ENCODE data around the gene KLRG1. TPM values are rescaled to one million over a fixed set of nuclear protein-coding genes. Genes with fewer than 3 reads are reported as not detected.

The KLRG1 gene
- total RNA-seq, 1 experiment from 2014 or later, result 1.7 TPM

DNA sequence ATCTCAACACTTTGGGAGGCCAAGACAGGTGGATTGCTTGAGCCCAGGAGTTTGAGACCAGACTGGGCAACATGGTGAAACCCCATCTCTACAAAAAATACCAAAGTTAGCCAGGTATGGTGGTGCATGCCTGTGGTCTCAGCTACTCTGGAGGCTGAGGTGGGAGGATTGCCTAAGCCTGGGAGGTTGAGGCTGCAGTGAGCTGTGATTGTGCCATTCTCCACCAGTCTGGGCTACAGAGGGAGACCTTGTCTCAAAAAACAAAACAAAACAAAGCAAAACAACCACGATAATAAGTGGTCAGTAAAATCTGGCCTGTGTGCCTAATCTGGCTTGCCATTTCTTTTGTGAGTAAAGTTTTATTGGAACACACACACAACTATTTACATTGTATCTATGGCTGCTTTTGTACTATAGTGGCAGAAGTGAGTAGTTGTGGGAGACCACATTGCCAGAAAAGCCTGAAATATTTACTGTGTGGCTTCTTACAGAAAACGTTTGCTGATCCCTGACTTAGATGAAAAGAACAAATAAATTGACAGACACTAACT is 19.4 kb upstream of the KLRG1 start:
- Mint-ChIP-seq H3K27ac (ENCODE audit: low read depth, unreplicated experiment) (no peak overlapping the region), H3K4me3 (ENCODE audit: unreplicated experiment) (no peak overlapping the region), H3K4me1 (ENCODE audit: insufficient read depth, unreplicated experiment) (no peaks in the 10 kb centered on the region), H3K9me3 (ENCODE audit: unreplicated experiment) (peaks cover 21% of the 10 kb centered on the region), H3K36me3 (ENCODE audit: insufficient read depth, unreplicated experiment) (no peaks in the 10 kb centered on the region), H3K27me3 (ENCODE audit: insufficient read depth, unreplicated experiment) (no peaks in the 10 kb centered on the region)
- intact Hi-C loops (cut with micrococcal nuclease), result no loop called here
- DNase-seq (ENCODE audit: unreplicated experiment), result no peak
- no TSS peak for BruUV-seq (replicated peaks)
- ChIA-PET POLR2A (interaction anchor here (0.7 kb wide), 1 partner anchor 19 kb away, joined by 3 read pairs; no protein-coding TSS in a partner anchor), CTCF (no interaction called here)
- TF ChIP-seq, protein P1, sequence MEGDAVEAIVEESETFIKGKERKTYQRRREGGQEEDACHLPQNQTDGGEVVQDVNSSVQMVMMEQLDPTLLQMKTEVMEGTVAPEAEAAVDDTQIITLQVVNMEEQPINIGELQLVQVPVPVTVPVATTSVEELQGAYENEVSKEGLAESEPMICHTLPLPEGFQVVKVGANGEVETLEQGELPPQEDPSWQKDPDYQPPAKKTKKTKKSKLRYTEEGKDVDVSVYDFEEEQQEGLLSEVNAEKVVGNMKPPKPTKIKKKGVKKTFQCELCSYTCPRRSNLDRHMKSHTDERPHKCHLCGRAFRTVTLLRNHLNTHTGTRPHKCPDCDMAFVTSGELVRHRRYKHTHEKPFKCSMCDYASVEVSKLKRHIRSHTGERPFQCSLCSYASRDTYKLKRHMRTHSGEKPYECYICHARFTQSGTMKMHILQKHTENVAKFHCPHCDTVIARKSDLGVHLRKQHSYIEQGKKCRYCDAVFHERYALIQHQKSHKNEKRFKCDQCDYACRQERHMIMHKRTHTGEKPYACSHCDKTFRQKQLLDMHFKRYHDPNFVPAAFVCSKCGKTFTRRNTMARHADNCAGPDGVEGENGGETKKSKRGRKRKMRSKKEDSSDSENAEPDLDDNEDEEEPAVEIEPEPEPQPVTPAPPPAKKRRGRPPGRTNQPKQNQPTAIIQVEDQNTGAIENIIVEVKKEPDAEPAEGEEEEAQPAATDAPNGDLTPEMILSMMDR (IDR thresholded peaks at IDR 0.05; ENCODE audit: unreplicated experiment), result no peak

GRCh38 chr12:8970432-8970831 is 18.9 kb upstream of the KLRG1 start:
- ChIA-PET POLR2A (no interaction called here), CTCF (no interaction called here)
- Mint-ChIP-seq H3K4me1 (ENCODE audit: insufficient read depth, unreplicated experiment) (no peaks in the 10 kb centered on the region), H3K4me3 (ENCODE audit: unreplicated experiment) (no peak overlapping the region), H3K9me3 (ENCODE audit: unreplicated experiment) (peaks cover 21% of the 10 kb centered on the region), H3K27me3 (ENCODE audit: insufficient read depth, unreplicated experiment) (no peaks in the 10 kb centered on the region), H3K27ac (ENCODE audit: low read depth, unreplicated experiment) (no peak overlapping the region), H3K36me3 (ENCODE audit: insufficient read depth, unreplicated experiment) (no peaks in the 10 kb centered on the region)
- DNase-seq (ENCODE audit: unreplicated experiment), result no peak
- TF ChIP-seq, protein P1 (IDR thresholded peaks at IDR 0.05; ENCODE audit: unreplicated experiment), result no peak
- no TSS peak for BruUV-seq (replicated peaks)
- intact Hi-C loops (cut with micrococcal nuclease), result no loop called here

GRCh38 chr12:8980137-8980536 is 9.2 kb upstream of the KLRG1 start:
- Mint-ChIP-seq H3K9me3 (ENCODE audit: unreplicated experiment) (no peaks in the 10 kb centered on the region), H3K4me1 (ENCODE audit: insufficient read depth, unreplicated experiment) (no peaks in the 10 kb centered on the region), H3K4me3 (ENCODE audit: unreplicated experiment) (no peak overlapping the region), H3K27me3 (ENCODE audit: insufficient read depth, unreplicated experiment) (no peaks in the 10 kb centered on the region), H3K27ac (ENCODE audit: low read depth, unreplicated experiment) (no peak overlapping the region), H3K36me3 (ENCODE audit: insufficient read depth, unreplicated experiment) (no peaks in the 10 kb centered on the region)
- no peak for DNase-seq (ENCODE audit: unreplicated experiment)
- no TSS peak for BruUV-seq (replicated peaks)
- intact Hi-C loops (cut with micrococcal nuclease), result no loop called here
- CTCF ChIA-PET, result interaction anchor here (1.2 kb wide), 1 partner anchor 69 kb away, joined by 3 read pairs; no protein-coding TSS in a partner anchor
- TF ChIP-seq, protein P1 (IDR thresholded peaks at IDR 0.05; ENCODE audit: unreplicated experiment), result no peak
- POLR2A ChIA-PET, result no interaction called here

DNA sequence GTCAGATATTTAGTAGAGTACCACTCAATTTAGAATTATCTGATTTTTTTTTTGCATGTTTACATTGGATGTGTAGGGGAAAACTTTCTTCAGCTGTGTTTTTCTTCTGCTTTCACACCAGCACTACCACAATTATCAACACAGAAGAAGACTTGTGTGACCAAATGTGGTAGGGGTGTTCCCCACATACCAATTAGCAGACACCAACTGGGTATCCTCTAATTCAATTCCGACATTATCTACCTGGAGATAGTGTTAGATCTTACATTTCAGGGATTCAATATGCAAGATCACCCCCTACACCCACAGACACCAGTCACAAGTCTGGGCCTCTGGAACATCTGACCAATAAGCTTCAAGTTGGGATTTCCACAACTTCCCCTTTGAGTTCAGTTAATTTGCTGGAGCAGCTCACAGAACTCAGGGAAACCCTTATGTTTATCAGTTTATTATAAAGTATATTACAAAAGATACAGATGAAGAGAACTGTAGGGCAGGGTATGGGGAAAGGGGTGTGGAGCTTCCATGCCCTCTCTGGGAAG is 4.1 kb upstream of the KLRG1 start:
- no peak for DNase-seq (ENCODE audit: unreplicated experiment)
- TF ChIP-seq, protein P1 (IDR thresholded peaks at IDR 0.05; ENCODE audit: unreplicated experiment), result no peak
- ChIA-PET CTCF (interaction anchor here (0.6 kb wide), 1 partner anchor 34 kb away, joined by 3 read pairs; no protein-coding TSS in a partner anchor), POLR2A (no interaction called here)
- Mint-ChIP-seq H3K4me1 (ENCODE audit: insufficient read depth, unreplicated experiment) (no peaks in the 10 kb centered on the region), H3K27ac (ENCODE audit: low read depth, unreplicated experiment) (no peak overlapping the region), H3K36me3 (ENCODE audit: insufficient read depth, unreplicated experiment) (no peaks in the 10 kb centered on the region), H3K9me3 (ENCODE audit: unreplicated experiment) (no peaks in the 10 kb centered on the region), H3K4me3 (ENCODE audit: unreplicated experiment) (no peak overlapping the region), H3K27me3 (ENCODE audit: insufficient read depth, unreplicated experiment) (no peaks in the 10 kb centered on the region)
- intact Hi-C loops (cut with micrococcal nuclease), result no loop called here
- BruUV-seq (replicated peaks), result no TSS peak

Measured in MCF 10A (cell line).